GM12872 (cell line): ENCODE data around the gene ELMO1.

Experiments used
- TF ChIP-seq, protein P1 (sequence below): IDR thresholded peaks from 3 replicates; pipeline ENCODE4 v1.5.1; 2011; ENCODE audit warnings: low read depth, mild to moderate bottlenecking, low read length, moderate library complexity; ENCODE audit not compliant: insufficient read depth

ELMO1 gene

DNA sequence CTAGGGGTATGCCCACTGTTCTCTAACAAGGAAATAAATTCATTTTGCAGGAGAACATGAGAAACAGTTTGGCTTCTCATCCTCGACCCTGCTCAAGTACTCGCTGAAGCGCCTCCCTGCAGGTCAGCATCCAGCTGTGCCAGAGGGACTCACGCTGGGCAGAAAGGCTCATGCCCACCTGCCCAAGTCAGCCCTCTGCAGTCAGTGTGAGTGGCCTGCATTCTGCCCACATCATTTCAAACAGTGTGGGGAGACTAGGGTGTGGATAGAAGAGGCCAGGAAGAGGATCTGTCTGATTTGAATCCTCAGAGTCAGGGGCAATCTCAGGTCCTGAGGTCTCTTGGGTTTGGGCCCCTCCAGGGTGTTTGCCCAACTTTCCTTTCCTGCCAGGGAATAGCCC, 297.8 kb downstream of the ELMO1 start:
- TF ChIP-seq, protein P1, sequence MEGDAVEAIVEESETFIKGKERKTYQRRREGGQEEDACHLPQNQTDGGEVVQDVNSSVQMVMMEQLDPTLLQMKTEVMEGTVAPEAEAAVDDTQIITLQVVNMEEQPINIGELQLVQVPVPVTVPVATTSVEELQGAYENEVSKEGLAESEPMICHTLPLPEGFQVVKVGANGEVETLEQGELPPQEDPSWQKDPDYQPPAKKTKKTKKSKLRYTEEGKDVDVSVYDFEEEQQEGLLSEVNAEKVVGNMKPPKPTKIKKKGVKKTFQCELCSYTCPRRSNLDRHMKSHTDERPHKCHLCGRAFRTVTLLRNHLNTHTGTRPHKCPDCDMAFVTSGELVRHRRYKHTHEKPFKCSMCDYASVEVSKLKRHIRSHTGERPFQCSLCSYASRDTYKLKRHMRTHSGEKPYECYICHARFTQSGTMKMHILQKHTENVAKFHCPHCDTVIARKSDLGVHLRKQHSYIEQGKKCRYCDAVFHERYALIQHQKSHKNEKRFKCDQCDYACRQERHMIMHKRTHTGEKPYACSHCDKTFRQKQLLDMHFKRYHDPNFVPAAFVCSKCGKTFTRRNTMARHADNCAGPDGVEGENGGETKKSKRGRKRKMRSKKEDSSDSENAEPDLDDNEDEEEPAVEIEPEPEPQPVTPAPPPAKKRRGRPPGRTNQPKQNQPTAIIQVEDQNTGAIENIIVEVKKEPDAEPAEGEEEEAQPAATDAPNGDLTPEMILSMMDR = no peak

DNA sequence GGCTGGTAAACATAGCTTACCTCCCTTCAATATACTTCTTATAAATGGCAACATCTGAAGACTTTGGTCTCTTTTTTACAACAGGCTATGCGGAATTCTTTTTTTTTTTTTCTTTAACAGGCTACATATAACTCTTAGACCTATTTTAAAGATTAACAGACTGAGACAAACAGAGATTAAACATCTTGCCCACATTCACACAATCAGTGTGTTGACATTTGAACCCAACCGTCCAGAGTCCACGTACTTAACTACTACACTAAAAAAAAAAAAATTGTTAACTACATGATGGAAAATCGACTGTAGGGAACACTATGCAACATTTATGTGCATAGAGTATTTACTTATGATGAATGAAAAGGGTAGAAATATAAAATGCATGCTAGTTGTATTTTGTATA, 298.5 kb downstream of the ELMO1 start:
- TF ChIP-seq, protein P1 = no peak

DNA sequence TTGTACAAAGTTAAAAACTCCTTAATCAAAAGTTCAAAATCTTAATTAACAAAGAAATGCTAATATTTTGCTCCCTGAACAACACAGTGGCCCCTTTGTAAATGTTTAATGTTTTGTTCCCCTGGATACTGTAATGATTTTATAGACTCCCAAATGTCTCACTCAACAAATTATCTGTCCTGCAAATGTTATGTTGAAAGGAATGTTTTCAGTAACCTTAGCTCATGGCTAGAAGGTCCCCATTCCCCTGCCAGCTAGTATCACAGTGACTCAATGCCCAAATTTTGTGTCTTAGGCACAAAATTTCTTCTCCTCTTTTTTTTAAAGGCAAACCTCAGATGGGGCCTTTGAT, 298.9 kb downstream of the ELMO1 start:
- TF ChIP-seq, protein P1 = no peak

DNA sequence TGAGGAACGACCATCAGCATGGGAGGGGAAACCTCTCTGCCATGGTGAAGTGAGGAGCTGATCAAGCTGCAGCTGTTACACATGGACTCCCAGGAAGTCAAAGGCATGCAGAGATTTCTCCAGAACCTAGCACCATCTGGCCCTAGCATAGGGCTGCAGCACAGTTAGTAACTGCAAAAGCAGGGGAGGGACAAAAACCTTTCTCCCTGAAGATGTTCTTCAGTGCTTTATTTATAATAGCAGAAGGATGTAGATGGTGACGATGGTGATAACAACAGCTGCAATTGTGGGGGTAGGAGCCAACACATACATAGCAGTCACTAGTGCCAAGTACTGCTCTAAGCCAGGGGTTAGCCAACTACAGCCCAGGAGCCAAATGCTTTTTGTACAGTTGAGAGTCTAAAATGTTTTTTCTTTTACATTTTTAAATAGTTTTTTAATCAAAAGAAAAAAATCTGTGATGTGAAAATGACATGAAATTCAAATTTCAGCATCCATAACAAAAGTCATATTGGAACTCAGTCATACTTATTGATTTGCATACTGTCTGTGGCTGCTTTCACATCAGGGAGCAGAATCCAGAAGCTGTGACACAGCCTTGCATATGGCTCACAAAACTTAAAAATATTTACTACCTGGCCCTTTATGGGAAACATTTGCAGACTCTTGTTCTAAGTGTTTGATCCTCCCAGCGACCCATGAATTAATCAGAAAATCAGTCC, 299.5 kb downstream of the ELMO1 start:
- TF ChIP-seq, protein P1 = no peak

DNA sequence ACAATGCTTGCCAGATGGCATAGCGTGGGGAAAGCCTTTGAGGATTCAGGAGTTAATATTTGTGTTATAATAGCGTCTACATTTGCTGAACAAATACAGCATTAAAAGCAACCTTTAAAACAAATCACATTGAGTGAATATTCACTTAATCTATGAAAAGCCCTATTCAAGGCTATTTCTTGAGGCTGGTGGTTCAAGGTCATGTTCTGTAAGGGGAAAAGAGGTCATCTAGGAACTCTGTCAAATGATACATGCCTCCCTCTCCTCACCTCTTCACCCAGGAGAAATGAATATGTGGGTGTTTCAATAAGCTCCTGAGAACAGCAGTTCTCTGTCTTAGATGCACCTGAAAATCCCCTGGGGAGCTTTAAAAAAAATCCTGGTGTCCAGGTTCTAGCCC, 303.0 kb downstream of the ELMO1 start:
- TF ChIP-seq, protein P1 = no peak

DNA sequence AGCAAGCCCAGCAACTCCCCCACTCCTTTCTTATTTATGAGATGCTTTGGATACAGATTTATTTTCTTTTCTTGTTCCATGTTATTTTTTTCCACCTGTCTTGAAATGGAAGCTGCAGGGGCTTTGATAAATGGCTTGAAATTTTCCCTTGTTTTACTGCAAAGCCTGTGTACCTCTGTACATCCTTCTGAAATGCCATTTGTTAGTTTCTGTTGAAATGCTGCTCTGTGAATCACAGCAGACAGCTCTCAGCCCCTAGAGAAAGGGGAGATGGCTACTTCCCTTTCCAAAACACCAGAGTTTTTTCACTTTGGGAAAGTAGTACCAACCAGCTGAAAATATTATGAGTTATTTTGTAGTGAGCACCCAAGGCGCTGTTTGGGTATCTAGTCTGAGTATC, 304.2 kb downstream of the ELMO1 start:
- TF ChIP-seq, protein P1 = no peak

DNA sequence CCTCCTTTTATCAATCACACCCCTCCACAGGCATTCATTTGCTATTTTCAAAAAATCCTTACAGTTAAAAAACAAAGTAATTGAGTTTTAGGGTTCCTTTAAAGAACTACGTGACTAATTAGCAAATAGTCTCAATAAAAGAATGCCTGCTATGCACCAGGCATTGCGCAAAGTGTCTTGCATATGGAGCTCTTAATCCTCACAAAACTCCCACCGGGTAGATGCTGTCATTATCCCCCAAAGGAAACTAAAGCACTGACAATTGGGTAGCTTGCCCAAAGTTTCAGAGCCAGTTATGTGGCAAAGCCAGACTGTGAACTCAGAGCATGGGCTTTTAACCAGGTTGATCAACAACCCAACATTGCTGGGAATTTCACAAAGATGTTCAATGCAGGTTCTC, 305.7 kb downstream of the ELMO1 start:
- TF ChIP-seq, protein P1 = no peak
